ENCODE results near the gene FGF16. TPM values are rescaled to one million over a fixed set of nuclear protein-coding genes. Genes with fewer than 3 reads are reported as not detected.
"Not testable (repeated sequence)": the region's sequence is repeated elsewhere in the genome, so short reads cannot be mapped to it uniquely, and the experiment has no call there.

Gene FGF16
- total RNA-seq, 1 donor from 2014 or later: not detected

GRCh38 chrX:77484045-77484444 is 36.9 kb downstream of the FGF16 start:
- no peaks in the 10 kb centered on the region for H3K36me3 ChIP-seq (ENCODE audit: control insufficient read depth, insufficient read depth, low read length)
- no peak for TF ChIP-seq CTCF (IDR thresholded peaks at IDR 0.05; ENCODE audit: insufficient read depth, low read length, poor library complexity, severe bottlenecking)
- no peaks in the 10 kb centered on the region for H3K27me3 ChIP-seq (ENCODE audit: control insufficient read depth, insufficient read depth, low read length)
- H3K4me3 ChIP-seq (ENCODE audit: low read depth, low read length): no peak overlapping the region
- no peak for DNase-seq (ENCODE audit: low read depth)

GRCh38 chrX:77493677-77494553 is 46.7 kb downstream of the FGF16 start:
- no peaks in the 10 kb centered on the region for H3K36me3 ChIP-seq (ENCODE audit: control insufficient read depth, insufficient read depth, low read length)
- H3K4me3 ChIP-seq (ENCODE audit: low read depth, low read length): no peak overlapping the region
- peak; percentile 19 for DNase-seq (ENCODE audit: low read depth)
- H3K27me3 ChIP-seq (ENCODE audit: control insufficient read depth, insufficient read depth, low read length): no peaks in the 10 kb centered on the region
- TF ChIP-seq CTCF (IDR thresholded peaks at IDR 0.05; ENCODE audit: insufficient read depth, low read length, poor library complexity, severe bottlenecking): no peak

GRCh38 chrX:77500164-77500563 is 53.0 kb downstream of the FGF16 start:
- not testable (repeated sequence) for H3K36me3 ChIP-seq (ENCODE audit: control insufficient read depth, insufficient read depth, low read length); H3K4me3 ChIP-seq (ENCODE audit: low read depth, low read length); DNase-seq (ENCODE audit: low read depth); H3K27me3 ChIP-seq (ENCODE audit: control insufficient read depth, insufficient read depth, low read length)

- no peaks in the 10 kb centered on the region for H3K27me3 ChIP-seq (ENCODE audit: control insufficient read depth, insufficient read depth, low read length)
- no peaks in the 10 kb centered on the region for H3K36me3 ChIP-seq (ENCODE audit: control insufficient read depth, insufficient read depth, low read length)
- no peak overlapping the region for H3K4me3 ChIP-seq (ENCODE audit: low read depth, low read length)
- DNase-seq (ENCODE audit: low read depth): no peak
- no peak for TF ChIP-seq CTCF (IDR thresholded peaks at IDR 0.05; ENCODE audit: insufficient read depth, low read length, poor library complexity, severe bottlenecking)
Observed at GRCh38 chrX:77502951-77503525, 55.8 kb downstream of the FGF16 start.

- no peaks in the 10 kb centered on the region for H3K27me3 ChIP-seq (ENCODE audit: control insufficient read depth, insufficient read depth, low read length)
- H3K36me3 ChIP-seq (ENCODE audit: control insufficient read depth, insufficient read depth, low read length): no peaks in the 10 kb centered on the region
- no peak for TF ChIP-seq CTCF (IDR thresholded peaks at IDR 0.05; ENCODE audit: insufficient read depth, low read length, poor library complexity, severe bottlenecking)
- DNase-seq (ENCODE audit: low read depth): no peak
- H3K4me3 ChIP-seq (ENCODE audit: low read depth, low read length): no peak overlapping the region
Observed at GRCh38 chrX:77505227-77505626, 58.0 kb downstream of the FGF16 start.
